Heart left ventricle (tissue), 13 donors: ENCODE data around the gene CENPV.

ENCODE experiments used
- POLR2A ChIP-seq, 2 donors: fragments of 450-650 bp; IDR thresholded peaks; one replicate each; pipeline ENCODE4 v1.6.1; 2017; ENCODE audit warnings: antibody characterized with exemption in 2 of 2, mild to moderate bottlenecking in 2 of 2, moderate library complexity in 2 of 2
- TF ChIP-seq, protein P1 (sequence below), 12 donors: fragments of 200-600 bp; sonication (generic) in 4 of 12; IDR thresholded peaks; one replicate each; pipeline versions ENCODE4 v1.5.0 to v1.8.0; 2018 to 2022; ENCODE audit warnings: antibody characterized with exemption in 12 of 12, mild to moderate bottlenecking in 5 of 12
- donor health status: ischemic (EF 13 %, LVEDD 7.1; RV severe dilation, severe dysfunction).
- donor health status: DM: no; HTN: yes; CAD: no.
- donor health status: DM: no; HTN: no; CAD: no.
- donor health status: ischemic (EF 25% LVEDD 6.9; RV normal size, moderate dysfunction).
- donor health status: ischemic (EF 25% LVEDD 5.7; RV mildly dilated, moderate dysfunction).
- donor health status: ischemic (EF 35%, LVEDD 5.7; RV mildly dilated, moderate dysfunction).
- donor health status: nonischemic (EF 11% LVEDD 7.7; RV severe dilation, severe dysfunction).
- donor health status: DM: yes; HTN: yes; CAD: no.
- donor health status: PGD.
- donor health status: ischemic (EF 29% LVEDD 5.4; RV normal size, mild dysfunction).
- donor health status: nonischemic (EF 23%, LVEDD 6.1; RV moderate dilation, normal function).

DNA sequence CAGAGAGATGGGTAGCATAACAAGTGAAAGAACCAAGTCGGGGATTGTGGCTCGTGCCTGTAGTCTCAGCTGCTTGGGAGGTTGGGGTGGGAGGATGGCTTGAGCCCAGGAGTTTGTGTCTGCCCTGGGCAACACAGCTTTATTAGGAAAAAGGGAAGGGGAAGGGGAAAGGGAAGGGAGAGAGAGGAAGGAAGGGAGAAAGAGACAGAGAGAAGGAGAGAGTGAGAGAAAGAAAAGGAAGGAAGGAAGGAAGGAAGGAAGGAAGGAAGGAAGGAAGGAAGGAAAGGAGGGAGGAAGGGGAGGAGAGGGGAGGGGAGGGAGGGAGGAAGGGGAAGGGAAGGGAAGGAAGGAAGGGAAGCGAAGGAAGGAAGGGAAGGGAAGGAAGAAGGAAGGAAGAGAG lies 33.3 kb downstream of the CENPV start:
- TF ChIP-seq POLR2A (IDR thresholded peaks at IDR 0.05): no peak
- TF ChIP-seq, protein P1, sequence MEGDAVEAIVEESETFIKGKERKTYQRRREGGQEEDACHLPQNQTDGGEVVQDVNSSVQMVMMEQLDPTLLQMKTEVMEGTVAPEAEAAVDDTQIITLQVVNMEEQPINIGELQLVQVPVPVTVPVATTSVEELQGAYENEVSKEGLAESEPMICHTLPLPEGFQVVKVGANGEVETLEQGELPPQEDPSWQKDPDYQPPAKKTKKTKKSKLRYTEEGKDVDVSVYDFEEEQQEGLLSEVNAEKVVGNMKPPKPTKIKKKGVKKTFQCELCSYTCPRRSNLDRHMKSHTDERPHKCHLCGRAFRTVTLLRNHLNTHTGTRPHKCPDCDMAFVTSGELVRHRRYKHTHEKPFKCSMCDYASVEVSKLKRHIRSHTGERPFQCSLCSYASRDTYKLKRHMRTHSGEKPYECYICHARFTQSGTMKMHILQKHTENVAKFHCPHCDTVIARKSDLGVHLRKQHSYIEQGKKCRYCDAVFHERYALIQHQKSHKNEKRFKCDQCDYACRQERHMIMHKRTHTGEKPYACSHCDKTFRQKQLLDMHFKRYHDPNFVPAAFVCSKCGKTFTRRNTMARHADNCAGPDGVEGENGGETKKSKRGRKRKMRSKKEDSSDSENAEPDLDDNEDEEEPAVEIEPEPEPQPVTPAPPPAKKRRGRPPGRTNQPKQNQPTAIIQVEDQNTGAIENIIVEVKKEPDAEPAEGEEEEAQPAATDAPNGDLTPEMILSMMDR (IDR thresholded peaks at IDR 0.05): no peak
